Esophagus muscularis mucosa (tissue), 4 donors: ENCODE data around the gene PCDHGA1. TPM values are rescaled to one million over a fixed set of nuclear protein-coding genes. Genes with fewer than 3 reads are reported as not detected.
"Not testable (repeated sequence)": the region's sequence is repeated elsewhere in the genome, so short reads cannot be mapped to it uniquely, and the experiment has no call there.

ENCODE experiments used
- DNase-seq: peaks from one replicate; pipeline ENCODE4 v3.0.0-alpha.2; 2017; ENCODE audit errors: extremely low spot score
- H3K27ac ChIP-seq, 4 donors: fragments of 200-600 bp; sonication (generic); replicated peaks in 1 of 4; 1 replicate in 3 of 4; 2 replicates in 1 of 4; pipeline ENCODE4 v1.5.1; 2016 to 2019; ENCODE audit warnings: mild to moderate bottlenecking in 1 of 4
- H3K27me3 ChIP-seq, 4 donors: fragments of 200-600 bp; sonication (generic); one replicate each; pipeline versions ENCODE4 v1.5.1 to v1.6.0; 2016 to 2019
- H3K36me3 ChIP-seq, 4 donors: fragments of 200-600 bp; sonication (generic); one replicate each; pipeline ENCODE4 v1.5.1; 2016 to 2019
- H3K4me1 ChIP-seq, 4 donors: fragments of 200-600 bp; sonication (generic); one replicate each; pipeline ENCODE4 v1.5.1; 2016 to 2019
- H3K4me3 ChIP-seq, 4 donors: fragments of 200-600 bp; sonication (generic); 1 replicate in 2 of 4; 2 replicates in 2 of 4; pipeline ENCODE4 v1.5.1; 2016 to 2019; ENCODE audit warnings: mild to moderate bottlenecking in 4 of 4, moderate library complexity in 1 of 4
- H3K9me3 ChIP-seq, 4 donors: fragments of 200-600 bp; sonication (generic); 1 replicate in 3 of 4; 2 replicates in 1 of 4; pipeline ENCODE4 v1.5.1; 2016 to 2019
- CTCF ChIP-seq, 3 experiments: fragments of 200-600 bp in 2 of 3; fragments of 450-650 bp in 1 of 3; sonication (generic) in 2 of 3; IDR thresholded peaks; one replicate each; pipeline ENCODE4 v1.5.1; 2017 to 2019; ENCODE audit warnings: antibody characterized with exemption in 3 of 3, mild to moderate bottlenecking in 2 of 3, moderate library complexity in 1 of 3
- EP300 ChIP-seq: sonication (generic); formaldehyde crosslinking; IDR thresholded peaks from one replicate; pipeline ENCODE4 v1.6.1; 2017; ENCODE audit warnings: antibody characterized with exemption
- POLR2A ChIP-seq: fragments of 450-650 bp; IDR thresholded peaks from one replicate; pipeline ENCODE4 v1.6.1; 2017; ENCODE audit warnings: antibody characterized with exemption, moderate library complexity, mild to moderate bottlenecking, low read depth
- POLR2AphosphoS5 ChIP-seq, 2 donors: sonication (generic); formaldehyde crosslinking; IDR thresholded peaks; one replicate each; pipeline ENCODE4 v1.6.1; 2017; ENCODE audit warnings: antibody characterized with exemption in 2 of 2
- WGBS: methylation state at CpG from one replicate; pipeline ENCODE4 v1.1.5; 2018; 5-methylcytosine and 5-hydroxymethylcytosine counted together
- intact Hi-C: fragments of 100-400 bp; cut with DNase I; formaldehyde crosslinking; loops from one replicate; pipeline ENCODE4 v1.15.1; 2023
- total RNA-seq, 4 donors: library from RNA; depleted of rRNA; stranded (reverse); fragments of >200 nt; gene quantifications; one replicate each; pipeline versions ENCODE4 v1.1.0 to v1.2.1, GENCODE V29; 2016

The PCDHGA1 gene
- total RNA-seq, 4 donors from 2014 or later = 0.45 to 1.2 (median 0.76) TPM

GRCh38 chr5:141397756-141398551 is 67.6 kb downstream of the PCDHGA1 start, which contains the start of gene PCDHGB5:
TSS of gene PCDHGB5 (plus strand) at chr5:141397947. CDS start at chr5:141398128, 181 bp downstream.
- peak; percentile 14 to 40 (median 37) for TF ChIP-seq CTCF (IDR thresholded peaks at IDR 0.05)
- H3K36me3 ChIP-seq, H3K4me1 ChIP-seq, intact Hi-C loops, DNase-seq, H3K27ac ChIP-seq: not testable (repeated sequence)
- peaks cover 0 to 13% (median 0%) of the 10 kb centered on the region in 4 donors for H3K27me3 ChIP-seq
- 9% methylated on average over 20 of the region's 43 CpGs for WGBS
- H3K4me3 ChIP-seq = peak within 1 kb of the TSS; percentile 20 to 44 (median 28)
- peaks cover 21 to 94% (median 93%) of the 10 kb centered on the region in 4 donors for H3K9me3 ChIP-seq

- Histone ChIP-seq H3K27ac (no peak overlapping the region), H3K9me3 (peaks cover 23 to 94% (median 93%) of the 10 kb centered on the region in 4 donors), H3K4me3 (no peak overlapping the region), H3K27me3 (peaks cover 0 to 9% (median 0%) of the 10 kb centered on the region in 4 donors), H3K36me3 (peaks cover 0 to 6% (median under 1%) of the 10 kb centered on the region in 4 donors), H3K4me1 (no peaks in the 10 kb centered on the region)
- intact Hi-C loops = no loop called here
- TF ChIP-seq CTCF (IDR thresholded peaks at IDR 0.05) (no peak), EP300 (no peak), POLR2AphosphoS5 (IDR thresholded peaks at IDR 0.05) (no peak), POLR2A (no peak)
- DNase-seq = no peak
- 23% methylated on average over 11 of the region's 15 CpGs for WGBS
Measured at GRCh38 chr5:141398608-141399007, 68.3 kb downstream of the PCDHGA1 start.

GRCh38 chr5:141399555-141400258 is 69.4 kb downstream of the PCDHGA1 start:
- 23% methylated on average over 33 of the region's 61 CpGs for WGBS
- peaks cover 21 to 94% (median 93%) of the 10 kb centered on the region in 4 donors for H3K9me3 ChIP-seq
- no peak overlapping the region for H3K27ac ChIP-seq
- TF ChIP-seq POLR2A = no peak
- TF ChIP-seq CTCF (IDR thresholded peaks at IDR 0.05) = no peak
- no peak for TF ChIP-seq POLR2AphosphoS5 (IDR thresholded peaks at IDR 0.05)
- no peak for TF ChIP-seq EP300
- intact Hi-C loops = no loop called here
- H3K36me3 ChIP-seq = peaks cover 0 to 6% (median 0%) of the 10 kb centered on the region in 4 donors
- peak overlapping the region in 2 of 4 donors; percentile 5 to 18 for H3K4me3 ChIP-seq
- H3K4me1 ChIP-seq = no peaks in the 10 kb centered on the region
- peaks cover 0 to 9% (median 0%) of the 10 kb centered on the region in 4 donors for H3K27me3 ChIP-seq
- DNase-seq = no peak

- Histone ChIP-seq H3K4me3 (peak within 1 kb of the TSS; percentile 23 to 46 (median 38)), H3K4me1 (no peaks in the 10 kb centered on the region), H3K27me3 (peaks cover 0 to 9% (median 0%) of the 10 kb centered on the region in 4 donors), H3K9me3 (peaks cover 21 to 95% (median 92%) of the 10 kb centered on the region in 4 donors), H3K36me3 (peaks cover 0 to 6% (median 0%) of the 10 kb centered on the region in 4 donors), H3K27ac (no peak within 1 kb of the TSS)
- DNase-seq = no peak
- TF ChIP-seq POLR2AphosphoS5 (IDR thresholded peaks at IDR 0.05) (no peak), CTCF (IDR thresholded peaks at IDR 0.05) (peak in 2 of 3 experiments; percentile 18 to 33)
- intact Hi-C loops = no loop called here
- 12% methylated on average over 27 of the region's 27 CpGs for WGBS
Measured at GRCh38 chr5:141402553-141403243, 72.4 kb downstream of the PCDHGA1 start, which contains the start of gene PCDHGA9. TSS of gene PCDHGA9 (plus strand) at chr5:141402778. CDS start at chr5:141402953, 175 bp downstream.
